ENCODE data around the gene KEL. TPM values are rescaled to one million over a fixed set of nuclear protein-coding genes. Genes with fewer than 3 reads are reported as not detected.

KEL gene
- total and polyA plus RNA-seq, 2 donors (not counting 3 experiments of a cell fraction or from before 2014, with no cell fraction given): 0.30 to 1.2 TPM

- H4K20me1 ChIP-seq (replicated peaks; ENCODE audit: control insufficient read depth, extremely low read depth, insufficient read depth, low read length): no peaks in the 10 kb centered on the region
- H2AFZ ChIP-seq (ENCODE audit: low read depth, low read length): no peak overlapping the region
- ChIA-PET CTCF (no interaction called here), POLR2A (no interaction called here)
- H3K9me1 ChIP-seq (replicated peaks; ENCODE audit: control insufficient read depth, extremely low read depth, insufficient read depth, low read length): no peaks in the 10 kb centered on the region
- no peak for TF ChIP-seq FOS (IDR thresholded peaks at IDR 0.05; ENCODE audit: borderline replicate concordance, insufficient read depth, low read length)
- no peak for TF ChIP-seq JUN (IDR thresholded peaks at IDR 0.05; ENCODE audit: borderline replicate concordance, insufficient read depth, insufficient read length, low read depth)
- TF ChIP-seq CTCF (IDR thresholded peaks at IDR 0.05; ENCODE audit: extremely low read depth in 1 of 2, insufficient read depth in 1 of 2, low read depth in 1 of 2, low read length in 2 of 2): no peak
- TF ChIP-seq MYC (IDR thresholded peaks at IDR 0.05; ENCODE audit: low read depth, low read length): no peak
- no peak for TF ChIP-seq EZH2 (IDR thresholded peaks at IDR 0.05; ENCODE audit: borderline replicate concordance, low read depth, low read length, severe bottlenecking)
- TF ChIP-seq, protein P1, sequence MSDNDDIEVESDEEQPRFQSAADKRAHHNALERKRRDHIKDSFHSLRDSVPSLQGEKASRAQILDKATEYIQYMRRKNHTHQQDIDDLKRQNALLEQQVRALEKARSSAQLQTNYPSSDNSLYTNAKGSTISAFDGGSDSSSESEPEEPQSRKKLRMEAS (IDR thresholded peaks at IDR 0.05; ENCODE audit: insufficient read depth, insufficient read length): no peak
- TF ChIP-seq POLR2AphosphoS5 (IDR thresholded peaks at IDR 0.05; ENCODE audit: insufficient read depth, low read depth, low read length): no peak
- no peak for TF ChIP-seq GATA2 (IDR thresholded peaks at IDR 0.05; ENCODE audit: insufficient read depth, insufficient read length, low read depth, low read length)
- no peak for TF ChIP-seq POLR2A (IDR thresholded peaks at IDR 0.05; ENCODE audit: low read depth, low read length)
- FAIRE-seq (no peak), DNase-seq (ENCODE audit: low read depth, low spot score) (no peak)
- no peaks in the 10 kb centered on the region for H3K9me3 ChIP-seq (replicated peaks; ENCODE audit: control insufficient read depth, insufficient read depth, low read length)
- no peaks in the 10 kb centered on the region for H3K79me2 ChIP-seq (ENCODE audit: control insufficient read depth, insufficient read depth, low read length)
- H3K4me2 ChIP-seq (ENCODE audit: insufficient read depth, low read length): no peak overlapping the region
- no TSS peak for BruUV-seq (replicated peaks)
- no peaks in the 10 kb centered on the region for H3K27me3 ChIP-seq (ENCODE audit: control insufficient read depth in 2 of 2, insufficient read depth in 2 of 2, low read length in 2 of 2)
- H3K36me3 ChIP-seq (ENCODE audit: control insufficient read depth in 2 of 2, extremely low read depth in 1 of 2, insufficient read depth in 2 of 2, low read length in 2 of 2): no peaks in the 10 kb centered on the region
- no peak overlapping the region for H3K27ac ChIP-seq (ENCODE audit: insufficient read depth, low read depth, low read length)
- H3K4me3 ChIP-seq (replicated peaks in 1 of 3; ENCODE audit: insufficient read depth in 1 of 3, low read depth in 1 of 3, low read length in 3 of 3): no peak overlapping the region
- dilution Hi-C loops (cut with MboI; ENCODE audit: extremely low pct_ligation_motif_present, low sequenced_read_pairs): no loop called here
- intact Hi-C loops (cut with micrococcal nuclease): no loop called here
- no peak overlapping the region for H3K9ac ChIP-seq (replicated peaks; ENCODE audit: extremely low read depth, insufficient read depth, low read length)
- H3K4me1 ChIP-seq (ENCODE audit: control insufficient read depth, extremely low read depth, insufficient read depth, low read length): no peaks in the 10 kb centered on the region
These were observed 23.6 kb downstream of the KEL start for GRCh38 chr7:142938611-142939010.
